Measurements from ENCODE around the gene PDX1. TPM values are rescaled to one million over a fixed set of nuclear protein-coding genes. Genes with fewer than 3 reads are reported as not detected.

Gene PDX1
- total and polyA plus RNA-seq, 2 donors = 0.05 TPM; not detected in 1

DNA sequence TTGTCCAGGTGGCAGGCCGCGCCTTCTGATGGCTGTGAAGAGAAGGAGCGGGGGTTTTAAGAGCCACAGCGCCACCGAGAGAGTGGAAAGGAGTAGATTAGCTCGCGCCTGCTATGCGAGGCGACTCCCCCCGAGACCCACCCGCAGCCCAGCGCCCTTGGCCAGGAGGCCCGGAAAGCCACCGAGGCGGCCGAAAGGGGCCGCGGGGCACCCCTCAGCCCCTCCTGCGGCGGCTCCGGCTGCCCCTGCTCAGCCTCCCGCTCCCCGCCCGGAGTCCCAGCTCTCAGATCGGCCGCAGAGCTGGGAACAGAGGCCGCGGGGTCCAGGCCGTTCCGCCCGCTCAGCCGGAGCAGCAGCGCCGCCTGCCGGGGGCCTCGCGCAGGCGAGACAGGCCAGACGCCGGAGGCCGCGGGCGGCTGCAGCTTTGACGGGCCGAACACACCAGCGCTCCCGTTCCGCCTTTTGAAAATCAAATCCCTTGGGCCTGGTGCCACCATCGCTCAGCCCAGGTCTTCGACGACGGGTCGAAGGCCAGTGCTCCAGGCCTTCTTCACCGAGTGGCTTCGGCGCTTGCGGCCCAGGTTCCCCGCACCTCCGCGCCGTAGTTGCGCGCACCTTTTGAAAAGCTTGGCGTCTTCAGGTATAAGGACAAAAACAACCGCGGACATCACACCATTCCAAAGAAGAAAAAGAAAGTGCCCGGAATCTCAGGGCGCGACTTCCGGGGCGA lies 34.0 kb downstream of the PDX1 start:
- Histone ChIP-seq H3K9me3 (ENCODE audit: control insufficient read depth in 2 of 2, insufficient read depth in 1 of 2, low read length in 1 of 2) (no peaks in the 10 kb centered on the region), H3K27ac (ENCODE audit: low read depth in 1 of 2, low read length in 1 of 2) (no peak overlapping the region), H3K4me1 (ENCODE audit: control insufficient read depth in 2 of 2, insufficient read depth in 2 of 2, low read length in 2 of 2) (peaks cover 0 to 11% of the 10 kb centered on the region in 2 donors), H3K4me3 (ENCODE audit: low read length in 2 of 2) (peak overlapping the region in 1 of 2 donors; percentile 48), H3K36me3 (ENCODE audit: control insufficient read depth in 2 of 2, insufficient read depth in 2 of 2, low read length in 1 of 2) (no peaks in the 10 kb centered on the region), H3K27me3 (ENCODE audit: control insufficient read depth in 2 of 2, insufficient read depth in 1 of 2, low read length in 1 of 2) (peaks cover 41 to 77% of the 10 kb centered on the region in 2 donors)
- DNase-seq (ENCODE audit: low read depth in 6 of 9, low spot score in 9 of 9) = peak in 8 of 9 donors; percentile 27 to 70 (median 36)
- WGBS = 2% methylated on average over 71 of the region's 71 CpGs

DNA sequence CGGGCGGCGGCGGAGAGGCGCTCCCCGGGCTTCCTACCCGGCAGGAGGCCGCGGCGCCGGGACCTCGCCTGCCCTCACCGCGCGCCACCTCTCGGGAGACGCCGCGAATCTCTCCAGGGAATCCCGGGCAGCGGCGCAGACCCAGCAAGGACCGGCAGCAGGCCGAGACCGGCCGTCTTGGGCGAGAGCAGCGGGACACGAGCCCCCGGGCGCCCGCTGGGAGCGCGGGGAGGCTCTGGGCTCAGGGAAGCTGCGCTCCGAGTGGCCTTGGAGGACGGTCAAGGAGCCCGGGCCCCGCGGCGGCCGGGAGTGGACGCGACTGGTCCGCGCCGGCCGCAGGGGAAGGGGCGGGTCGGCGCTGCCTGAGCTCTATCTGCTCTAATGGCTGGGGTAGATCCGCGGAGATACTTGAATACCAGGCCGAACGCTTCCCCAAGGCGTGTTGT lies 34.6 kb downstream of the PDX1 start:
- H3K27me3 ChIP-seq (ENCODE audit: control insufficient read depth in 2 of 2, insufficient read depth in 1 of 2, low read length in 1 of 2) = peaks cover 47 to 83% of the 10 kb centered on the region in 2 donors
- peaks cover 0 to 11% of the 10 kb centered on the region in 2 donors for H3K4me1 ChIP-seq (ENCODE audit: control insufficient read depth in 2 of 2, insufficient read depth in 2 of 2, low read length in 2 of 2)
- DNase-seq (ENCODE audit: low read depth in 6 of 9, low spot score in 9 of 9) = no peak
- H3K36me3 ChIP-seq (ENCODE audit: control insufficient read depth in 2 of 2, insufficient read depth in 2 of 2, low read length in 1 of 2) = no peaks in the 10 kb centered on the region
- 7% methylated on average over 56 of the region's 56 CpGs for WGBS
- no peak overlapping the region for H3K27ac ChIP-seq (ENCODE audit: low read depth in 1 of 2, low read length in 1 of 2)
- H3K4me3 ChIP-seq (ENCODE audit: low read length in 2 of 2) = peak overlapping the region in 1 of 2 donors; percentile 48
- no peaks in the 10 kb centered on the region for H3K9me3 ChIP-seq (ENCODE audit: control insufficient read depth in 2 of 2, insufficient read depth in 1 of 2, low read length in 1 of 2)

DNA sequence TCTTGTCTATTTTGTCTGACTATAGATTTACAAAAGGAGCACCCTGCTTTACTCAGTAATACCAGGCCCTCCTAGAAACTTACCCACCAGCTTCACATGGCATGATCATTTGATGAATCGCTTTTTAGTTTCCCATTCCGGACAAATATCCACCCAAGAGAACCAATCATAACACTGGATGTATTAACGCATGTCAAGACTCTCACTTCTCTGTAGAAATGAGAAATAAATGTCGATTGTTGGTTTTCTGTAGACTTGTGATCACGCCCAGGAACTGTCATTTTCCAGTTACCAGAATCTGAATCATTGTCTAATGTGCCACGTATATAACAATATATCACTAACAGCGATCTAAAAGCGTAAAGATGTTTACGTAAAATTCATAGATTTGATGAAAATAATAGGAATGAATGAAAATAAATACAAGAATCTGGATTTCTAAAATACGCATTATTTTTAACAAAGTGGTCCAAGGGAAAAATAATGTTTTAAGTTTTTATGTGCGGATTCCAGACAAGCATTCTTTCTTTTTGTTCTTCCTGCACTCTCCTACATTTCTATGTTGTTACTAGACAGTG lies 35.3 kb downstream of the PDX1 start:
- Histone ChIP-seq H3K36me3 (ENCODE audit: control insufficient read depth in 2 of 2, insufficient read depth in 2 of 2, low read length in 1 of 2) (no peaks in the 10 kb centered on the region), H3K4me3 (ENCODE audit: low read length in 2 of 2) (no peak overlapping the region), H3K27me3 (ENCODE audit: control insufficient read depth in 2 of 2, insufficient read depth in 1 of 2, low read length in 1 of 2) (peaks cover 54 to 90% of the 10 kb centered on the region in 2 donors), H3K9me3 (ENCODE audit: control insufficient read depth in 2 of 2, insufficient read depth in 1 of 2, low read length in 1 of 2) (no peaks in the 10 kb centered on the region), H3K27ac (ENCODE audit: low read depth in 1 of 2, low read length in 1 of 2) (no peak overlapping the region), H3K4me1 (ENCODE audit: control insufficient read depth in 2 of 2, insufficient read depth in 2 of 2, low read length in 2 of 2) (peaks cover 0 to 11% of the 10 kb centered on the region in 2 donors)
- DNase-seq (ENCODE audit: low read depth in 6 of 9, low spot score in 9 of 9) = no peak
- WGBS = 44% methylated on average over 11 of the region's 11 CpGs

DNA sequence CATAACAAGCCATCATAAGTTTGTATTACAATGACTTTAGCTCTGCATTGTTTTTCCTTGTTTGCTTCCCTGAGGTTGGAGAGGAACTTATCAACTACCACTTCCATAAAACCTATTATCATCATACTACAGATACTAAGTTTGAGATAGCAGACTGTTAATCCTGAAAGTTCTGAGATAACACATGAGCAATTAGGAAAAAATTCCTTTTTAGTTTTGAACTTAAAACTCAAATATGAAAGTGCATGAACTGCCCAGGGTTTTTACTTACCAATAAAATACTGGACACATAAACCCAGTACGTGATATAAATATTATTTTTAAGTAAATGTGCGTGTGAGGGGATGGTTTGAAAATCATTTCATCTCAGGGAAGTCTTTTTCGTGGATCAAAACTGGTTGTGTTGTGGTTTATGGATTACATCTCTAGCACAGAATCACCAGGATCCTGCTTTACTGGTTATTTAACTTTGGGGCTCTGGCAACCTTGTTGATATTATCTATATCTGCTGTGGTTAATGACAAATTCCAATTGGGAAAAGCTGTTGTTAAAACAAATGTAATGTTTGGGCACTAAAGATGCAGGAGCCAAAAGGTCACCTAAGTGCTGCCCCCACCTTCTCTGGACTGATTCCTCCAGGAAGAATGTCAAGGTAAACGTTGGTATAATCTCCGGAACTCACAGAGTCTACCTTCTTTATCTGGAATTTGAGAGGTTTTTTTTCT lies 36.9 kb downstream of the PDX1 start:
- H3K4me1 ChIP-seq (ENCODE audit: control insufficient read depth in 2 of 2, insufficient read depth in 2 of 2, low read length in 2 of 2) = peaks cover 0 to 14% of the 10 kb centered on the region in 2 donors
- H3K9me3 ChIP-seq (ENCODE audit: control insufficient read depth in 2 of 2, insufficient read depth in 1 of 2, low read length in 1 of 2) = no peaks in the 10 kb centered on the region
- DNase-seq (ENCODE audit: low read depth in 6 of 9, low spot score in 9 of 9) = no peak
- H3K4me3 ChIP-seq (ENCODE audit: low read length in 2 of 2) = no peak overlapping the region
- no peaks in the 10 kb centered on the region for H3K36me3 ChIP-seq (ENCODE audit: control insufficient read depth in 2 of 2, insufficient read depth in 2 of 2, low read length in 1 of 2)
- 28% methylated on average over 5 of the region's 5 CpGs for WGBS
- H3K27ac ChIP-seq (ENCODE audit: low read depth in 1 of 2, low read length in 1 of 2) = no peak overlapping the region
- H3K27me3 ChIP-seq (ENCODE audit: control insufficient read depth in 2 of 2, insufficient read depth in 1 of 2, low read length in 1 of 2) = peaks cover 68 to 96% of the 10 kb centered on the region in 2 donors

DNA sequence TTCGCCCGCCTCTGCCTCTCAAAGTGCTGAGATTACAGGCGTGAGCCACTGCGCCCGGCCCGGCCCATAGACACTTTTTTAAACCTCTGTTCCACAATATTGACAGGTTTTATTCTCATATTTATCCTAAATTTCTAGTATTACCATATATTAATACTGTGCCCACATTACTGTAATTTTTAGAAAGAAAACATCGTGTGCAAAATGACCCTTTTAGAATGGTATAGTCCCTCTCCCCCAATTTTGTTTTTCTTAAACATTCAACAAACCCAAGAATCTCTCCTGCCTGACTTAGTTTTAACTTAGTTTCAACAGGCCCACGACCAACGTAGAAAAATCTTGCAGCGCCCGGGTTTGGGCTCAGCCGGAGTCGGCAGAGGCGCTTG lies 40.2 kb downstream of the PDX1 start:
- Histone ChIP-seq H3K4me3 (ENCODE audit: low read length in 2 of 2) (no peak overlapping the region), H3K36me3 (ENCODE audit: control insufficient read depth in 2 of 2, insufficient read depth in 2 of 2, low read length in 1 of 2) (no peaks in the 10 kb centered on the region), H3K27me3 (ENCODE audit: control insufficient read depth in 2 of 2, insufficient read depth in 1 of 2, low read length in 1 of 2) (peaks cover 72 to 100% of the 10 kb centered on the region in 2 donors), H3K27ac (ENCODE audit: low read depth in 1 of 2, low read length in 1 of 2) (no peak overlapping the region), H3K4me1 (ENCODE audit: control insufficient read depth in 2 of 2, insufficient read depth in 2 of 2, low read length in 2 of 2) (peaks cover 0 to 3% of the 10 kb centered on the region in 2 donors), H3K9me3 (ENCODE audit: control insufficient read depth in 2 of 2, insufficient read depth in 1 of 2, low read length in 1 of 2) (no peaks in the 10 kb centered on the region)
- no peak for DNase-seq (ENCODE audit: low read depth in 6 of 9, low spot score in 9 of 9)
- WGBS = 26% methylated on average over 14 of the region's 14 CpGs

DNA sequence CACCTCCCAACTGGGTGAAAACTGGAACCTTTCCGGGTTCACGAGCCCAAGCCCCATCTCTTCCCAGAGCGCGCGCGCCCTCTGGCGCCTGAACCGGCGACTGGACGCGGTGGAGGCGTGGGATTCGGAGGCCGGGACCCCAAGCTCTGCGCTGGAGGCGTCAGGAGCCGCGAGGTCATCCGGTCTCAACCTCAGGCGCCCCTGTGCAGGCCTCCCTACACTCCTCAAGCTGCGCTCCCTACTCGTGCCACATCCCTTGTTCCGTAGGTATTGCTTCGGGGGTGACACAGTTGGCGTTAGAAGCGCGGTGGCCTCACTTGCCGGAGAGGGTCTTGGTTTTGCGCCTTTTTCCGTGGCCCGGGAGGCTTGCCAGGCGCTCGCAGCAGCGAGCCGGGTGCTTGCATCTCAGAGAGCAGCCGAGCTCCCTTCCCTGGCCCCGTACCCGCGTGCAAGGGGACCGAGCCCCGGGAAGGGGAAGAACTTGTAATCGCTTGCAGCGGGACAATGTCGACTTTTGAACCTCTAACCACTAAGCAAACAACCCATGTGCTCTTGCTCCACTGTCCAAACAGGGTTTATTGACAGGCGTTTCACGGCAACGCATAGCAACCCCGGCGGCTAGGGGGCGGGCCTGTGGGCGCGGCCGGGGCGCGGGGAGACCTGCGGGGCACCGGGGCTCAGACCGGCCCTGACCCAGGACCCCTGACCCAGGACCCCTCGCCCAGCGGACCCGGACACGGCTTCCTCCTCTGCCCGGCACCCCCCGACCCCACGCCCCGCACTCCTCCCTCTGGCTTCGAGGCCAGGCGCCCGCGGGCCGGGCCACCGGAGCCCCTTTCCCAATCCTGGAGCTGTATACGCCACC lies 40.8 kb downstream of the PDX1 start:
- peak in 3 of 9 donors; percentile 10 to 40 (median 36) for DNase-seq (ENCODE audit: low read depth in 6 of 9, low spot score in 9 of 9)
- H3K4me1 ChIP-seq (ENCODE audit: control insufficient read depth in 2 of 2, insufficient read depth in 2 of 2, low read length in 2 of 2) = peaks cover 0 to 3% of the 10 kb centered on the region in 2 donors
- no peak overlapping the region for H3K27ac ChIP-seq (ENCODE audit: low read depth in 1 of 2, low read length in 1 of 2)
- no peaks in the 10 kb centered on the region for H3K36me3 ChIP-seq (ENCODE audit: control insufficient read depth in 2 of 2, insufficient read depth in 2 of 2, low read length in 1 of 2)
- H3K27me3 ChIP-seq (ENCODE audit: control insufficient read depth in 2 of 2, insufficient read depth in 1 of 2, low read length in 1 of 2) = peaks cover 76 to 100% of the 10 kb centered on the region in 2 donors
- 2% methylated on average over 73 of the region's 73 CpGs for WGBS
- H3K9me3 ChIP-seq (ENCODE audit: control insufficient read depth in 2 of 2, insufficient read depth in 1 of 2, low read length in 1 of 2) = no peaks in the 10 kb centered on the region
- peak overlapping the region in 1 of 2 donors; percentile 9 for H3K4me3 ChIP-seq (ENCODE audit: low read length in 2 of 2)

DNA sequence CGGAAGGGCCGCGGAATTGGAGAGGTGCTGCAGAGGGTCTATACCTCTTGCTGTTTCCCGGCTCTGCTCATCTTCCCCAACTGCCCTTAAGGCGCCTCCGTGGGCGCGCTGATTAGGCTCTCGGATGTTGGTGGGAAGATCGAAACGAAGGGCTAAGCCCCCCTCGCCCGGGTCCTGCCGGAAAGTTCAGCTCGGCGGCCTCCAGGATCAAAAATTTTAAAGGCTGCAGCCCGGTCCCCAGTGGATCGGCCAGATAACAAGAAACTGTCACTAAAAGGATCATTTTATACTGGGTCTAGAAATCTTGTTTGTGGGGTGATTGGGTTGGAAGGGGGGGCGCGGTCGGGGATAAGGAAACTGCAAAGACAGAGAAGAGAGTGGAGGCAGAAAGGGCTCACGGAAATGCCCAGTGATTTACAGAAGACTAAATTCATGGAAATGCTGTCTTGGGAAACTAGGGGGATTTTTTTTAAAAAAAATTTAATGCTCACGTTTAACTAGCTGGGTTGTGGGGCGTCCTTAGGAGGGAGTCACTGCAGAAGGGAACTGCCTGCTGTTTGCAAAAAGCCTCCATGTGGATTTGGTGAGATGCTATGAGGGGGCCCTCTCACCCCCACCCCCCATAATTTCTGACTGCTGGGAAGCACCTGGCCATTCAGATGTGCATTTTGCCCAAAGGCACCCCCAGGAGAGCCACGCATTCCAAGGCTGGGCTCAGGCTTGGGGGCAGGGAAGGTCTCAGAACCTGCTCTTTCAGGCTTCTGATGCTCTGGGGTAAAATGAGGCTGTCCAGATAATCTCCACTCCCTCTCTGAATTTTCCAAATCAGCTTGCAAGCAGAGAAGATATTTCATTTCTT lies 41.7 kb downstream of the PDX1 start:
- H3K27me3 ChIP-seq (ENCODE audit: control insufficient read depth in 2 of 2, insufficient read depth in 1 of 2, low read length in 1 of 2) = peaks cover 81 to 100% of the 10 kb centered on the region in 2 donors
- WGBS = 6% methylated on average over 25 of the region's 25 CpGs

More for the DNA sequence above, 41.7 kb downstream of the PDX1 start:
- no peaks in the 10 kb centered on the region for H3K36me3 ChIP-seq (ENCODE audit: control insufficient read depth in 2 of 2, insufficient read depth in 2 of 2, low read length in 1 of 2)
- H3K4me3 ChIP-seq (ENCODE audit: low read length in 2 of 2) = peak overlapping the region in 1 of 2 donors; percentile 9
- no peak for DNase-seq (ENCODE audit: low read depth in 6 of 9, low spot score in 9 of 9)
- no peaks in the 10 kb centered on the region for H3K9me3 ChIP-seq (ENCODE audit: control insufficient read depth in 2 of 2, insufficient read depth in 1 of 2, low read length in 1 of 2)
- H3K27ac ChIP-seq (ENCODE audit: low read depth in 1 of 2, low read length in 1 of 2) = no peak overlapping the region
- peaks cover 0 to 3% of the 10 kb centered on the region in 2 donors for H3K4me1 ChIP-seq (ENCODE audit: control insufficient read depth in 2 of 2, insufficient read depth in 2 of 2, low read length in 2 of 2)

Measured in thymus (tissue), 11 donors.